ENCODE data around the gene DBR1.

Gene DBR1

DNA sequence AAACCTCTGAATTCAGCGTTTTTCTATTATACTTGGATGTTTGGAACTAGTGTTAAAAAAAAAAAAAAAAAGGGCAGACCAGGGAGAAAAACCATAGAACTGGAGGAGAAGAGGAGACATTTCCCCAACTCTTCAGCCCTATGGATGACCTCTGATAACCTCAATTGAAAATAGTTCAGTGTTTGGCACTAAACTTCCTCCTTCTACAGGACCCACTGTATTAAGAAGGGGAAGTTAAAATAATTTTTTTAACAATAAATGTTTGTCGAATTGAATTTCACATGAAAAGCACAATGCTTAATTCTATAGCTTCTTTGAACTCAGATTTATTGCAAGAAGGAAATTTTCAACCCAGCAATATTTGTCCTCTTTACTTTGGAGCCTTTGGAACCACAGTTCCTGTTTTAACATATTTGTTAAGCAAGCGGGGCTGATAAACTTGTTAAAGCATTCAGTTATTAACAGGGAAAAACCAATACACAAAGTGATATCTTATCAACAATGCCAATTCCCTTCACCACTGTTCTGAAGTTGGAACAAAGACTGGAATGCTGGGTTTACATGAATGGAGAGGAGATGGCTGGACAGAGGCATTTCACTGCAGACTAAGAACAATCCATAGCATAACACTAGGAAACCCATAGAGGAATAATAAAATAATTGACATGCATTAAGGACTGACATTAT lies 39.4 kb downstream of the DBR1 start:
- TF ChIP-seq SUZ12 (IDR thresholded peaks at IDR 0.05; ENCODE audit: extremely low read depth, insufficient read depth, insufficient read length) (no peak), ZNF274 (IDR thresholded peaks at IDR 0.05; ENCODE audit: low read depth, low read length) (no peak), YY1 (IDR thresholded peaks at IDR 0.05; ENCODE audit: insufficient read depth, insufficient read length) (no peak)
- no peak overlapping the region for H3K9ac ChIP-seq (ENCODE audit: insufficient read length, low read depth)

GRCh38 chr3:138132239-138132638 lies 42.5 kb downstream of the DBR1 start, which contains the start of gene A4GNT:
TSS of gene A4GNT (minus strand) at chr3:138132390. CDS start at chr3:138131256, 1,134 bp downstream.
- Histone ChIP-seq H3K9me3 (ENCODE audit: insufficient read depth, low read length) (no peaks in the 10 kb centered on the region), H3K27me3 (ENCODE audit: insufficient read depth, insufficient read length) (no peaks in the 10 kb centered on the region)
- DNase-seq (ENCODE audit: low read depth, low spot score), result no peak

More for the DNA sequence above, 39.4 kb downstream of the DBR1 start:
- Histone ChIP-seq H3K27me3 (ENCODE audit: insufficient read depth, insufficient read length) (no peaks in the 10 kb centered on the region), H3K9me3 (ENCODE audit: insufficient read depth, low read length) (no peaks in the 10 kb centered on the region), H3K4me1 (ENCODE audit: insufficient read depth, insufficient read length) (no peaks in the 10 kb centered on the region), H3K4me3 (ENCODE audit: insufficient read length, low read depth) (no peak overlapping the region), H3K36me3 (ENCODE audit: insufficient read depth, insufficient read length, low read length) (no peaks in the 10 kb centered on the region)
- no peak for DNase-seq (ENCODE audit: low read depth, low spot score)

DNA sequence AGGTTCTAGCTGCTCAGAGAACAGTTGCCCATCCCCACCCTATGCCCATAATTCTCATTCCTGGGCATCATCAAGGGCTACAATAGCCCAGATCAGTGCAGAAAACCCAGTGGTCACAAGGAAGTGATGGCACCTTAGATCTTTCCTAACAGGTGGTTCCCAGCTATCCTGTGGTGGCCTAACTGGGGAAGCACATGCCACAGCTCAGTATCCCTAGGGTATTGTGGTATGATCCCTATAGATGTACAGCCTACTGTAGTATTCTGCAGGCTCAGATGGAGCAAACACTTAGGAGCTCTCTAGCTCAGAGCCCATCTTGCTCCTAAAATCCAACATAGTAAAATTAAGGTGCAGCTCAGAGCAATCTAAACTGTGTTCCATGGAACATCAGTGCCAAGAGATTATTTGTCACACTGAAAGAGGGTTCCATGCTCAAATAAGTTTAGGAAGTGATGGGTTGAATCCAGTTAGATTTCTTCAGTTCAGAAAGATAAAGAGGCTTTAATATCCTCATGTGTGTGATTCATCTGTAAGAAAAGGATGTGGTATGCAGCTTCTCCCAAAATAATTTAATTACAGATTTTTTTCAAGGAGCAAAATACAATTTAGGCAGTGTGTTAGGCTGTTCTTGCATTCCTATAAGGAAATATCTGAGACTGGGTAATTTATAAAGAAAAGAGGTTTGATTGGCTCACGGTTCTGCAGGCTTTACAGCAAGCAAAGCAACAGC lies 46.9 kb downstream of the DBR1 start:
- no peak for TF ChIP-seq YY1 (IDR thresholded peaks at IDR 0.05; ENCODE audit: insufficient read depth, insufficient read length)
- TF ChIP-seq ZNF274 (IDR thresholded peaks at IDR 0.05; ENCODE audit: low read depth, low read length), result no peak
- no peak for TF ChIP-seq SUZ12 (IDR thresholded peaks at IDR 0.05; ENCODE audit: extremely low read depth, insufficient read depth, insufficient read length)
- Histone ChIP-seq H3K4me3 (ENCODE audit: insufficient read length, low read depth) (no peak overlapping the region), H3K9me3 (ENCODE audit: insufficient read depth, low read length) (peaks cover 9% of the 10 kb centered on the region; the same call in 1 of the 2 replicates), H3K27me3 (ENCODE audit: insufficient read depth, insufficient read length) (no peaks in the 10 kb centered on the region), H3K36me3 (ENCODE audit: insufficient read depth, insufficient read length, low read length) (no peaks in the 10 kb centered on the region), H3K4me1 (ENCODE audit: insufficient read depth, insufficient read length) (no peaks in the 10 kb centered on the region), H3K9ac (ENCODE audit: insufficient read length, low read depth) (no peak overlapping the region)
- no peak for DNase-seq (ENCODE audit: low read depth, low spot score)

More at GRCh38 chr3:138132239-138132638, 42.5 kb downstream of the DBR1 start, which contains the start of gene A4GNT:
- H3K9ac ChIP-seq (ENCODE audit: insufficient read length, low read depth), result no peak within 1 kb of the TSS
- H3K4me1 ChIP-seq (ENCODE audit: insufficient read depth, insufficient read length), result no peaks in the 10 kb centered on the region
- TF ChIP-seq ZNF274 (IDR thresholded peaks at IDR 0.05; ENCODE audit: low read depth, low read length) (no peak), SUZ12 (IDR thresholded peaks at IDR 0.05; ENCODE audit: extremely low read depth, insufficient read depth, insufficient read length) (no peak), YY1 (IDR thresholded peaks at IDR 0.05; ENCODE audit: insufficient read depth, insufficient read length) (no peak)
- H3K4me3 ChIP-seq (ENCODE audit: insufficient read length, low read depth), result no peak within 1 kb of the TSS
- no peaks in the 10 kb centered on the region for H3K36me3 ChIP-seq (ENCODE audit: insufficient read depth, insufficient read length, low read length)

GRCh38 chr3:138125548-138126221 lies 49.0 kb downstream of the DBR1 start:
- no peak overlapping the region for H3K4me3 ChIP-seq (ENCODE audit: insufficient read length, low read depth)

DNA sequence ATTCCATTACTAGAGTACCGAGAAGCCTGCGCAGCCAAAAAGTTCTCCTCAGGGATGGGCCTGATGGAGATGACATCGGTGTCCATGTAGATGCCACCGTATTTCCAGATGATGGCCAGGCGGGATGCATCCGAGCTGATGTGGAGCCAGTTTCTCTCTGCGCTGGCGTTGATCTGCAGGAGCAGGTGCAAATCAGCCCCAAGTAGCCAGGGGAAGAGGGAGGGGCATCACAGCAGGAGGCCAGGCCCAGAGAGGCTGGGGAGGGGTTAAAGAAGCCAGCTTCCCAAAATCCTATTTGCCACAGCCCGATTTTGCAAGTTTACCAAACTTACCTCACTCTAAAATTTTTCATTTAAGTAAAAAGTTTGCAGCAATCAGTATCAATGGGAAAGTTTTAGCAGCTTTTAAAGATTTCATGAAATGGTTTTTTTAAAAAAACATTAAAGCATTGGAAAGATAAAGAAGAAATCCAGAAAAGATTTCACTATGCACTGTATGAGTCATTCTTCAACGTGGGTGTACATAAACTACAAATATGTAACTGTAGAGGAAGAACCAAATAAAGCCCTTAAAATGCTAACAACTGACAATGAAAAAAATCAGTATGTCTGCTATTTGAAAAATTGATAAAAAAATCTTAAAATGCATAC lies 49.9 kb downstream of the DBR1 start:
- H3K4me1 ChIP-seq (ENCODE audit: insufficient read depth, insufficient read length), result no peaks in the 10 kb centered on the region
- no peak overlapping the region for H3K4me3 ChIP-seq (ENCODE audit: insufficient read length, low read depth)
- H3K9ac ChIP-seq (ENCODE audit: insufficient read length, low read depth), result no peak overlapping the region
- no peaks in the 10 kb centered on the region for H3K36me3 ChIP-seq (ENCODE audit: insufficient read depth, insufficient read length, low read length)
- no peaks in the 10 kb centered on the region for H3K27me3 ChIP-seq (ENCODE audit: insufficient read depth, insufficient read length)
- peaks cover 9% of the 10 kb centered on the region; the same call in 1 of the 2 replicates for H3K9me3 ChIP-seq (ENCODE audit: insufficient read depth, low read length)
- no peak for DNase-seq (ENCODE audit: low read depth, low spot score)
- TF ChIP-seq SUZ12 (IDR thresholded peaks at IDR 0.05; ENCODE audit: extremely low read depth, insufficient read depth, insufficient read length) (no peak), ZNF274 (IDR thresholded peaks at IDR 0.05; ENCODE audit: low read depth, low read length) (no peak), YY1 (IDR thresholded peaks at IDR 0.05; ENCODE audit: insufficient read depth, insufficient read length) (no peak)

More at GRCh38 chr3:138125548-138126221, 49.0 kb downstream of the DBR1 start:
- H3K4me1 ChIP-seq (ENCODE audit: insufficient read depth, insufficient read length), result no peaks in the 10 kb centered on the region
- no peak for DNase-seq (ENCODE audit: low read depth, low spot score)
- H3K27me3 ChIP-seq (ENCODE audit: insufficient read depth, insufficient read length), result no peaks in the 10 kb centered on the region
- no peak overlapping the region for H3K9ac ChIP-seq (ENCODE audit: insufficient read length, low read depth)
- H3K36me3 ChIP-seq (ENCODE audit: insufficient read depth, insufficient read length, low read length), result no peaks in the 10 kb centered on the region
- H3K9me3 ChIP-seq (ENCODE audit: insufficient read depth, low read length), result peaks cover 9% of the 10 kb centered on the region; the same call in 1 of the 2 replicates
- TF ChIP-seq YY1 (IDR thresholded peaks at IDR 0.05; ENCODE audit: insufficient read depth, insufficient read length), result no peak
- TF ChIP-seq SUZ12 (IDR thresholded peaks at IDR 0.05; ENCODE audit: extremely low read depth, insufficient read depth, insufficient read length), result no peak
- no peak for TF ChIP-seq ZNF274 (IDR thresholded peaks at IDR 0.05; ENCODE audit: low read depth, low read length)

DNA sequence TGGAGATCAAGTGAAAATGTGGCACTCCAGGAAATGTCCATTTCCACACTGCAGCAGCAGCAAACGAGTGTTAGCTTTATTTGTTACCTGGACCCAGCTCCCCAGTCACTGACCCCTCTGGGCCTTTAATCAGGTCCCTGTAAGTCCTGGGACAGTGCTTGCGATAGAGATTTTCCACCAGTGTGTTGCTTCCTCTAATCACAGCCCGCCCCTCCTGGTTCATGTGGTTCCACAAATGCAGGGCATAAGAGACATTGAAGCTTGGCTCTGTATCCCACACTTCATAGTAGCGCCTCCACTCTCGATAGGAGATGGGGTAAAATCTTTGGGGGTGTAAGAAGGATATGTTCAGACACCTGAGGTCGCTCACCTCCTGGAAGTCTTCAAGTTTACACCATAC lies 50.5 kb downstream of the DBR1 start:
- Histone ChIP-seq H3K4me3 (ENCODE audit: insufficient read length, low read depth) (no peak overlapping the region), H3K4me1 (ENCODE audit: insufficient read depth, insufficient read length) (no peaks in the 10 kb centered on the region), H3K9me3 (ENCODE audit: insufficient read depth, low read length) (peaks cover 9% of the 10 kb centered on the region; the same call in 1 of the 2 replicates), H3K36me3 (ENCODE audit: insufficient read depth, insufficient read length, low read length) (no peaks in the 10 kb centered on the region), H3K9ac (ENCODE audit: insufficient read length, low read depth) (no peak overlapping the region), H3K27me3 (ENCODE audit: insufficient read depth, insufficient read length) (no peaks in the 10 kb centered on the region)
- TF ChIP-seq SUZ12 (IDR thresholded peaks at IDR 0.05; ENCODE audit: extremely low read depth, insufficient read depth, insufficient read length) (no peak), ZNF274 (IDR thresholded peaks at IDR 0.05; ENCODE audit: low read depth, low read length) (no peak), YY1 (IDR thresholded peaks at IDR 0.05; ENCODE audit: insufficient read depth, insufficient read length) (no peak)
- DNase-seq (ENCODE audit: low read depth, low spot score), result no peak
